Measurements from ENCODE around the gene PTPRM. TPM values are rescaled to one million over a fixed set of nuclear protein-coding genes. Genes with fewer than 3 reads are reported as not detected.

The PTPRM gene
- total and polyA plus RNA-seq, 2 donors (not counting 3 experiments of a cell fraction or from before 2014, with no cell fraction given): 37.4 to 43.7 TPM

- no peaks in the 10 kb centered on the region for H3K79me2 ChIP-seq (ENCODE audit: control insufficient read depth, insufficient read depth, low read length)
- no peak overlapping the region for H2AFZ ChIP-seq (ENCODE audit: low read depth, low read length)
- BruUV-seq (replicated peaks): no TSS peak
- ChIA-PET CTCF (no interaction called here), POLR2A (no interaction called here)
- H3K36me3 ChIP-seq (ENCODE audit: control insufficient read depth in 2 of 2, extremely low read depth in 1 of 2, insufficient read depth in 2 of 2, low read length in 2 of 2): no peaks in the 10 kb centered on the region
- H3K4me1 ChIP-seq (ENCODE audit: control insufficient read depth, extremely low read depth, insufficient read depth, low read length): no peaks in the 10 kb centered on the region
- intact Hi-C loops (cut with micrococcal nuclease): no loop called here
- no peak overlapping the region for H3K4me2 ChIP-seq (ENCODE audit: insufficient read depth, low read length)
- peaks cover 0 to 1% of the 10 kb centered on the region in 2 experiments for H3K27me3 ChIP-seq (ENCODE audit: control insufficient read depth in 2 of 2, insufficient read depth in 2 of 2, low read length in 2 of 2)
- H3K9ac ChIP-seq (replicated peaks; ENCODE audit: extremely low read depth, insufficient read depth, low read length): no peak overlapping the region
- no peaks in the 10 kb centered on the region for H4K20me1 ChIP-seq (replicated peaks; ENCODE audit: control insufficient read depth, extremely low read depth, insufficient read depth, low read length)
- dilution Hi-C loops (cut with MboI; ENCODE audit: extremely low pct_ligation_motif_present, low sequenced_read_pairs): no loop called here
- FAIRE-seq (no peak), DNase-seq (ENCODE audit: low read depth, low spot score) (no peak)
- no peak overlapping the region for H3K27ac ChIP-seq (ENCODE audit: insufficient read depth, low read depth, low read length)
- TF ChIP-seq POLR2AphosphoS5 (IDR thresholded peaks at IDR 0.05; ENCODE audit: insufficient read depth, low read depth, low read length) (no peak), FOS (IDR thresholded peaks at IDR 0.05; ENCODE audit: borderline replicate concordance, insufficient read depth, low read length) (no peak), JUN (IDR thresholded peaks at IDR 0.05; ENCODE audit: borderline replicate concordance, insufficient read depth, insufficient read length, low read depth) (no peak), EZH2 (IDR thresholded peaks at IDR 0.05; ENCODE audit: borderline replicate concordance, low read depth, low read length, severe bottlenecking) (no peak), GATA2 (IDR thresholded peaks at IDR 0.05; ENCODE audit: insufficient read depth, insufficient read length, low read depth, low read length) (no peak), MYC (IDR thresholded peaks at IDR 0.05; ENCODE audit: low read depth, low read length) (no peak), POLR2A (IDR thresholded peaks at IDR 0.05; ENCODE audit: low read depth, low read length) (no peak)
- TF ChIP-seq, protein P1, sequence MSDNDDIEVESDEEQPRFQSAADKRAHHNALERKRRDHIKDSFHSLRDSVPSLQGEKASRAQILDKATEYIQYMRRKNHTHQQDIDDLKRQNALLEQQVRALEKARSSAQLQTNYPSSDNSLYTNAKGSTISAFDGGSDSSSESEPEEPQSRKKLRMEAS (IDR thresholded peaks at IDR 0.05; ENCODE audit: insufficient read depth, insufficient read length): no peak
- TF ChIP-seq, protein P2, sequence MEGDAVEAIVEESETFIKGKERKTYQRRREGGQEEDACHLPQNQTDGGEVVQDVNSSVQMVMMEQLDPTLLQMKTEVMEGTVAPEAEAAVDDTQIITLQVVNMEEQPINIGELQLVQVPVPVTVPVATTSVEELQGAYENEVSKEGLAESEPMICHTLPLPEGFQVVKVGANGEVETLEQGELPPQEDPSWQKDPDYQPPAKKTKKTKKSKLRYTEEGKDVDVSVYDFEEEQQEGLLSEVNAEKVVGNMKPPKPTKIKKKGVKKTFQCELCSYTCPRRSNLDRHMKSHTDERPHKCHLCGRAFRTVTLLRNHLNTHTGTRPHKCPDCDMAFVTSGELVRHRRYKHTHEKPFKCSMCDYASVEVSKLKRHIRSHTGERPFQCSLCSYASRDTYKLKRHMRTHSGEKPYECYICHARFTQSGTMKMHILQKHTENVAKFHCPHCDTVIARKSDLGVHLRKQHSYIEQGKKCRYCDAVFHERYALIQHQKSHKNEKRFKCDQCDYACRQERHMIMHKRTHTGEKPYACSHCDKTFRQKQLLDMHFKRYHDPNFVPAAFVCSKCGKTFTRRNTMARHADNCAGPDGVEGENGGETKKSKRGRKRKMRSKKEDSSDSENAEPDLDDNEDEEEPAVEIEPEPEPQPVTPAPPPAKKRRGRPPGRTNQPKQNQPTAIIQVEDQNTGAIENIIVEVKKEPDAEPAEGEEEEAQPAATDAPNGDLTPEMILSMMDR (IDR thresholded peaks at IDR 0.05; ENCODE audit: extremely low read depth in 1 of 2, insufficient read depth in 1 of 2, low read depth in 1 of 2, low read length in 2 of 2): no peak
- no peaks in the 10 kb centered on the region for H3K9me1 ChIP-seq (replicated peaks; ENCODE audit: control insufficient read depth, extremely low read depth, insufficient read depth, low read length)
- no peaks in the 10 kb centered on the region for H3K9me3 ChIP-seq (replicated peaks; ENCODE audit: control insufficient read depth, insufficient read depth, low read length)
- no peak overlapping the region for H3K4me3 ChIP-seq (replicated peaks in 1 of 3; ENCODE audit: insufficient read depth in 1 of 3, low read depth in 1 of 3, low read length in 3 of 3)
Measured at GRCh38 chr18:8359481-8359880, 792.4 kb downstream of the PTPRM start.

Data from endothelial cell of umbilical vein (primary cell).